Right lobe of liver (tissue), 6 donors: ENCODE results near the gene CHST15. TPM values are rescaled to one million over a fixed set of nuclear protein-coding genes. Genes with fewer than 3 reads are reported as not detected.

ENCODE experiments used
- ATAC-seq, 4 donors: fragments of 200-7000 bp; cut with Tn5 transposase; one replicate each; pipeline ENCODE4 v1.9.1; 2020; ENCODE audit warnings: mild to moderate bottlenecking in 4 of 4, moderate library complexity in 4 of 4
- DNase-seq, 3 donors: peaks; one replicate each; pipeline ENCODE4 v3.0.0-alpha.2; 2020
- H3K27ac ChIP-seq, 3 donors: fragments of 200-600 bp; one replicate each; pipeline ENCODE4 v1.8.0; 2022
- H3K27me3 ChIP-seq, 2 donors: fragments of 200-600 bp; one replicate each; pipeline ENCODE4 v1.8.0; 2022
- H3K36me3 ChIP-seq, 4 donors: fragments of 200-600 bp; sonication (generic) in 1 of 4; one replicate each; pipeline versions ENCODE4 v1.5.1 to v1.8.0; 2017 to 2022; ENCODE audit warnings: control low read depth in 1 of 4
- H3K4me1 ChIP-seq, 4 donors: fragments of 200-600 bp; sonication (generic) in 1 of 4; one replicate each; pipeline versions ENCODE4 v1.5.1 to v1.8.0; 2017 to 2022; ENCODE audit warnings: control low read depth in 1 of 4
- H3K4me3 ChIP-seq, 3 donors: fragments of 200-600 bp; one replicate each; pipeline ENCODE4 v1.8.0; 2022
- H3K9me3 ChIP-seq, 4 donors: fragments of 200-600 bp; sonication (generic) in 1 of 4; one replicate each; pipeline versions ENCODE4 v1.5.1 to v1.8.0; 2017 to 2022; ENCODE audit warnings: control low read depth in 1 of 4
- CTCF ChIP-seq, 4 donors: fragments of 200-600 bp in 3 of 4; fragments of 450-650 bp in 1 of 4; IDR thresholded peaks; one replicate each; pipeline versions ENCODE4 v1.5.1 to v1.8.0; 2016 to 2022; ENCODE audit warnings: antibody characterized with exemption in 4 of 4, mild to moderate bottlenecking in 2 of 4
- POLR2A ChIP-seq: fragments of 450-650 bp; IDR thresholded peaks from one replicate; pipeline ENCODE4 v1.6.1; 2017; ENCODE audit warnings: antibody characterized with exemption, mild to moderate bottlenecking
- WGBS: methylation state at CpG from one replicate; pipeline ENCODE4 v1.1.6; 2018; ENCODE audit warnings: low coverage, low lambda C conversion rate; ENCODE audit not compliant: insufficient coverage; ENCODE audit errors: missing lambda C conversion rate; 5-methylcytosine and 5-hydroxymethylcytosine counted together
- intact Hi-C, 2 donors: fragments of 100-400 bp; cut with DNase I; formaldehyde crosslinking; loops; one replicate each; pipeline versions ENCODE4 v1.11.2 to v1.14.1; 2022
- total RNA-seq, 6 experiments: library from RNA; depleted of rRNA in 2 of 6; stranded (reverse); fragments of >200 nt in 2 of 6; fragmentation: NEBNext Ultra II Directional in 3 of 6; extraction: Animal tissue kit (Norgen Biotek cat#: 25700) in 3 of 6; gene quantifications; one replicate each; pipeline versions ENCODE4 v1.1.0 to v1.2.4, GENCODE V29; 2016 to 2023
- donor health status: DM: no; HTN: yes; CAD: no.
- donor health status: DM: no; HTN: no; CAD: no.
- donor health status: DM: no; HTN: no; CAD: no.
- donor health status: DM: no; HTN: yes; CAD: no.
- donor health status: DM: no; HTN: yes; CAD: no.

Gene CHST15
- total RNA-seq, 6 experiments from 2014 or later, result 9.2 to 25.8 (median 11.8) TPM

GRCh38 chr10:124106241-124106879 is 13.0 kb upstream of the CHST15 start:
- Histone ChIP-seq H3K4me1 (peaks cover 0 to 16% (median 5%) of the 10 kb centered on the region in 4 donors), H3K4me3 (no peak overlapping the region), H3K36me3 (no peaks in the 10 kb centered on the region), H3K27ac (peak overlapping the region in 1 of 3 donors; percentile 15), H3K9me3 (no peaks in the 10 kb centered on the region), H3K27me3 (no peaks in the 10 kb centered on the region)
- WGBS, result 19% methylated on average over 9 of the region's 9 CpGs
- peak; percentile 70 to 88 (median 83) for ATAC-seq
- TF ChIP-seq POLR2A, result no peak
- TF ChIP-seq CTCF (IDR thresholded peaks at IDR 0.05), result no peak
- peak; percentile 70 to 84 (median 81) for DNase-seq
- intact Hi-C loops, result no loop called here

- peaks cover 0 to 16% (median 5%) of the 10 kb centered on the region in 4 donors for H3K4me1 ChIP-seq
- ATAC-seq, result peak; percentile 9 to 49 (median 40)
- H3K9me3 ChIP-seq, result no peaks in the 10 kb centered on the region
- no peaks in the 10 kb centered on the region for H3K36me3 ChIP-seq
- intact Hi-C loops, result no loop called here
- DNase-seq, result no peak
- H3K4me3 ChIP-seq, result no peak overlapping the region
- TF ChIP-seq POLR2A (no peak), CTCF (IDR thresholded peaks at IDR 0.05) (no peak)
- peak overlapping the region in 1 of 3 donors; percentile 15 for H3K27ac ChIP-seq
- 40% methylated on average over 5 of the region's 5 CpGs for WGBS
- no peaks in the 10 kb centered on the region for H3K27me3 ChIP-seq
These were observed 12.2 kb upstream of the CHST15 start for GRCh38 chr10:124105594-124105993.

- no peak for DNase-seq
- Histone ChIP-seq H3K27me3 (no peaks in the 10 kb centered on the region), H3K9me3 (no peaks in the 10 kb centered on the region), H3K4me1 (peaks cover 0 to 16% (median 5%) of the 10 kb centered on the region in 4 donors), H3K36me3 (no peaks in the 10 kb centered on the region), H3K4me3 (no peak overlapping the region), H3K27ac (no peak overlapping the region)
- no peak for ATAC-seq
- WGBS, result 65% methylated on average over 2 of the region's 6 CpGs
- intact Hi-C loops, result no loop called here
- TF ChIP-seq POLR2A (no peak), CTCF (IDR thresholded peaks at IDR 0.05) (no peak)
These were observed 11.6 kb upstream of the CHST15 start for GRCh38 chr10:124105045-124105444.

- intact Hi-C loops, result no loop called here
- Histone ChIP-seq H3K4me3 (no peak overlapping the region), H3K27ac (no peak overlapping the region), H3K4me1 (peaks cover 0 to 16% (median 5%) of the 10 kb centered on the region in 4 donors), H3K27me3 (no peaks in the 10 kb centered on the region), H3K9me3 (no peaks in the 10 kb centered on the region), H3K36me3 (no peaks in the 10 kb centered on the region)
- no peak for DNase-seq
- no peak for ATAC-seq
- TF ChIP-seq CTCF (IDR thresholded peaks at IDR 0.05) (no peak), POLR2A (no peak)
- 83% methylated on average over 1 of the region's 9 CpGs for WGBS
These were observed 10.7 kb upstream of the CHST15 start for GRCh38 chr10:124104011-124104627.
